GM18867 (cell line): Measurements from ENCODE around the gene KCNN3.
"Not testable (repeated sequence)": the region's sequence is repeated elsewhere in the genome, so short reads cannot be mapped to it uniquely, and the experiment has no call there.

Experiments
- ATAC-seq: cut with Tn5 transposase; IDR thresholded peaks from one replicate; pipeline ENCODE4 v1.9.1; 2021; ENCODE audit warnings: mild to moderate bottlenecking, moderate library complexity; ENCODE audit not compliant: unreplicated experiment

The KCNN3 gene

DNA sequence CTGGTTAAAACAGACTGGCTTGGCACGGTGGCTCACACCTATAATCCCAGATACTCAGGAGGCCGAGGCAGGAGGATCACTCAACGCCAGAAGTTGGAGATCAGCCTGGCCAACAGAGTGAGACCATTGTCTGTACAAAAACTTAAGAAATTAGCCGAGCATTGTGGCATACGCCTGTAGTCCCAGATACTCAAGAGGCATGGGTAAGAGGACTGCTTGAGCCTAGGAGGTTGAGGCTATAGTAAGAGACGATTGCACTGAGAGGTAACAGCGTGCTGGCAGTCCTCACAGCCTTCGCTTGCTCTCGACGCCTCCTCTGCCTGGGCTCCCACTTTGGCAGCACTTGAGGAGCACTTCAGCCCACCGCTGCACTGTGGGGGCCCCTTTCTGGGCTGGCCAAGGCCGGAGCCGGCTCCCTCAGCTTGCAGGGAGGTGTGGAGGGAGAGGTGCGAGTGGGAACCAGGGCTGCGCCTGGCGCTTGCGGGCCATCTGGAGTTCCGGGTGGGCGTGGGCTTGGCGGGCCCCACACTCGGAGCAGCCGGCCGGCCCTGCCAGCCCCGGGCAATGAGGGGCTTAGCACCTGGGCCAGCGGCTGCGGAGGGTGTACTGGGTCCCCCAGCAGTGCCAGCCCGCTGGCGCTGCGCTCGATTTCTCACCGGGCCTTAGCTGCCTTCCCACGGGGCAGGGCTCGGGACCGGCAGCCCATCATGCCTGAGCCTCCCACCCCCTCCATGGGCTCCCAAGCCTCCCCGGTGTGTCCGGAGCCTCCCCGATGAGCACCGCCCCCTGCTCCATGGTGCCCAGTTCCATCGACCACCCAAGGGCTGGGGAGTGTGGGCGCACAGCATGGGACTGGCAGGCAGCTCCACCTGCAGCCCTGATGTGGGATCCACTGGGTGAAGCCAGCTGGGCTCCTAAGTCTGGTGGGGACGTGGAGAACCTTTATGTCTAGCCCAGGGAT, 199.5 kb downstream of the KCNN3 start:
- ATAC-seq = not testable (repeated sequence)

DNA sequence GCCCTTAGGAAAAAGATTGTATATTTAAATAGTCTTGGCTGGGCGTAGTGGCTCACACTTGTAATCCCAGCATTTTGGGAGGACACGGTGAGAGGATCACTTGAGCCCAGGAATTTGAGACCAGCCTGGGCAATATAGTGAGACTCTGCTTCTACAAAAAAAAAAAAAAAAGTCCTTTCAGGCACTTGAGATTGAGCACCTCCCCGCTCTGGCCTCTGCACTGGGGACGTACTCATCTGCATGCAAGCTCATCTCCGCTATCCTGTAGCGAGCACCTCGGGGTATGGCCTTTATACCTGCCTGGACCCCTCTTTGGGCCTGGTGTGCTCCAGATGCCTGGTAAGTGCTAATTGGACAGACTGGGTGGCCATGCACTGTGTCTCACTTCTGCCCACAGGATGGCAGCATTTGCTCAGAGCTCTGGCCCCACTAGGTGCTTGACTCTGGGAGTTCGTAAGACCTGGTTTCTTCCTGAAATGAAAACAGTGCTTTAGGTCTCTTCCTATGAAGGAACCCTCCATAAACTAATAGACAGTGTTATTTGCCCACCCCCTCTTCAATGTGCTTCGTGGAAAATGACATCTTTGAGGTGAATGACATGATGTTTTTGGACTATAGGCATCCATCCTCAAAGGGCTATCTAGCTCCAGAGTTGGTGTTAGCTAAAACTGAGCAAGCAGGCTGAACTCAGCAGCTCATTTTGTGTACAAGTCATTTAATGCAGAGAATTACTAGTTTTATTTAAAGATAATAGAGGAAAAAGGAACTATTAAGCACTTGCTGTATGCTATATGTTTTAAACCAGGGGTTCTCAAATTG, 200.4 kb downstream of the KCNN3 start:
- peak; percentile 62 for ATAC-seq

DNA sequence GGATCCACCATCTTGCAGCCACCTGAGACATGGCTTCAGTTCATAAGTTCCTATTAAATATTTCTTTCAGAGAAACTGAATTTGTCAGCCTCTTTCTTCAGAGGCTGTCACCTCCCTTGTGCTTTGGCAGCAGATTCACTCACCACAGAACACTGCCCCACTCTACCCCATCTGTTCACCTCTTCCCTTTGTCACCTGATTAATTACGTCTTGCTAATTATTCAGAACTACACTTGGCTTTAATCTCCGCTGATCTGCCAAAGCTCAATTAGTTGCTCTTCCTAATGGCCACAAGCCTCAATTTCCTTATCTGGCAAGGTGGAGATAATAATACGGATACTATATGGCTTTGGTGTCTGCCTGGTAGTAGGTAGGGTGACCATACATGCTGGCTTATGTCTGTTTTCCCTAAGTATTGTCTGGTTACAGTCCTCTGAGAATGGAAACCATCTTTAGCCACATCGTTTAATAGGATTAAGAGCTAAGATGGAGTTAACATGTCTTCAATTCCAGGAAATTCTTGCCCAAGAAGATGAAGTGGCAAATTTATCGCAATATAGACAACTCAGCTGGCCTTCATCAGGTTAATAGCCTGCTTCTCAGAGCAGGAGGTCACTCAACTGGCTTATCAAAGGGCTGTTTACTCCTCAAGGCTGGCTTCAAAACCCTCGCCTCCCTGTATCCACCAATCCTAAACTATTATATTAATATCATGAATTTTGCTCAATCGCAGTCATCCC, 203.9 kb downstream of the KCNN3 start:
- ATAC-seq = no peak

DNA sequence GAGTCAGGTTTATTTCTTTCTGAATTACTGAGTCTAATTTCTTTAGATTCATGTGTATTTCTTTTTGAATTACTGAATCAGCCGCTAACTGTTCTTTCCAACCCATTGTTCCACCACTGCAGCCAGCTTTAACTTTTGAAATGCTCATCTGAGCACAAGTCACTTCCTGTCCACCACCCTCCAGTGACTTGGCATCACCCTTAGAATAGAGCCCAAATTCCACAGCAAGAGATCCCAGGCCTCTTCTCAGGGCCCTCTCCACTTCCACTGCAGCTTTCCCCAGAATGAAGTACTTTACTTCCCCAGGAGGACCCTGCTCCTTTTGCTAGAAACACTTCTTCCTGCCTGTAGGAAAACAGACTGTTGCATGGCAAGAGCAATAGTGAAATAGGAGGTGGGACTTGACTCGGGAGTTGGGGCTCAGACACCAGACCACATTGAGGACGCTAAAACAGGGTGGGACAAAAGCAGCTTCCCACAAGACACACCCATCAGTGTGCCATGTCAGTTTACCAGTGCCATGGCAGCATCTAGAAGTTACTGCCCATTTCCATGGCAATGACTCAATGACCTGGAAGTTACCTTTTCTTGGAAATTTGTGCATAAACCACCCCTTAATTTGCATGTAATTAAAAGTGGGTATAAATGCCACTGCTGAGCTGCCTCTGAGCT, 205.6 kb downstream of the KCNN3 start:
- ATAC-seq = no peak

DNA sequence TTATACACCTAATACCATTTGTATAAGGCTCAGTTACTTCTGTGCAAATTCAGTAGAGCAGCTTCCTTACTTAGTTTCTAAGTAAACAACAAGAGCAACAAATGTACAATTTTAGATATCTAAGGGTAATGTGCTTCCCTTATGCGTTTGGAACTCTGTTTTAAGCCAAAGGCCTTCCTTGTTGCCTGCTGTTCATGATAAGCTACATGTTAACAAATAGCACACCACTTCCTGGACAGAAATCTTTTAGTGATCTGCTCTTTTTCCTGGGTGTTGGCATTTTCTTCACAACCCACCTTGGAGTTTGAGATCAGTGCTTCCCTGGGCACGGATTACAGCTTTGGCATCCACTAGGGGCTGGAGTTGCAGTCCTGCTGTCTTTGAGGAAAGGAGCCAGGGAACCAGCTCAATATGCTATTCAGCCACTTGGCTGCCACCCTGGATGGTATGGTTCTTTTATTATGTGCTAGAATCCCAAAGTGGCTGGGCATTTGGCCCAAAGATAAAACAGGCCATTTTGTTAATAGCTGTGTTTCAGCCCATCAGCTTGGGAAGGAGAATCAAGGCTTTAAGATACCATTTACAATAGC, 206.5 kb downstream of the KCNN3 start:
- ATAC-seq = no peak

DNA sequence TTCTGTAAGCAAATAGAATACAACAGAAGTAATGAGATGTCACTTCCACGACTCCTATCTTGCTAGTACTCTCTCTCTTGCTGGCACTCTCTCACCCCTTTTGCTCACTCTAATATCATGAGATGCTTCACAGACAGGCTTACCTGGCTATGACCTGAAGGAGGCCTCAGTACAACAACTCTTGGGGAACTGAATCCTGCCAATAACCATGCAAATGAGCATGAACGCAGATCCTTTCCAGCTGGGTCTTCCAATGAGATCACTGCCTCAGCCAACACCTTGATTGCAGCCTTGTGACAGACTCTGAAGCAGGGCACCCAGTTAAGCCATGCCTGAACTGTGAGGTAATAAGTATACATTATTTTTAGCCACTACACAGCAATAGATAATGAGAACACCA, 209.0 kb downstream of the KCNN3 start:
- no peak for ATAC-seq

DNA sequence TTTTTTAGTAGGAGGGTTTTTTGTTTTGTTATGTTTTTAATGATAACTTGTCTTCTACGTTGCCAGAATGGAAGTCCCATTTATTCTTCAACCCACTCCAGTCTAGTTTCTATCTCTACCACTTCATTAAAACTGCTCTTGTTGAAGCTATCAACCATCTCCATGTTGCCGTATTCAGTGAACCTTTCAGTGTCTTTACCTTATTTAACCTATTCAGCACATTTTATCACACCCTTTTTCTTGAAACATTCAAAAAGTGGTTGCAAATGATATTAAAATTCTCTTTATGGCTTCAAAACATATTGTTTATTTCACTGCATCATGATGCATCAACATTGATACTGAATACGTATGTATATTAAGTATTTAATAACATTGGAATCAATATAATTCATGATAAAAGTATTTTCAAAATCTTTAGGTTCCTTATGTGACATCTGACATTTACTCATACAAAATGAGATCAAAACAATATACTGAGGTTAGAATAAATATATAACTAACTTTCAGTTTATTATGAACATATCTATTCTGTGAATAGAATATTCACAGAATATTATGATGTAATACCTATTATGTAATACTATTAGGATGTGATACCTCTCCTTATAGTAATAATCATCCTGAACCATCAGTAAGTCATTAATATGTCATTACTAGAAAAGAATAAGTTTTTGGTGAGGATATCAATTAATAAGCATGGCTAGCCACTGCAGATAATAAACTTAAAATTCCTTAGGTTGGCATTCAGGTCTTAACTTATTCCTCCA, 210.1 kb downstream of the KCNN3 start:
- ATAC-seq = no peak

DNA sequence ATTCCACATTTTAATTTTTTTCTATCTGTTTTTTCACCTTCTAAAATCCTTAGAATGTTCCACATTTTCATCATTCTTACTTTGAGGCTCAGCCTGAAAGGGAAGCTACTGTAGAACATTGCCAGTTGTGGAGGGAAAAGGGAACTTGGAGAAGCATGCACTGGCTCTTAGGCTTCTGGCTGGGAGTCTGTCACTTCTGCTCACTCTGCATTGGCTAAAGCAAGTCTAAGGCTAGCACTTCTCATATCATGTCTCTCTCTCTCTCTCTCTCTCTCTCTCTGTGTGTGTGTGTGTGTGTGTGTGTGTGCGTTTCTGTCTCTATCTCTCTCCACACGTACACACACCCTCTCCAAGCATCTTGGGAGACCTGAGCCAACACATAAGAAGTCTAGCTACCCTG, 212.5 kb downstream of the KCNN3 start:
- no peak for ATAC-seq

DNA sequence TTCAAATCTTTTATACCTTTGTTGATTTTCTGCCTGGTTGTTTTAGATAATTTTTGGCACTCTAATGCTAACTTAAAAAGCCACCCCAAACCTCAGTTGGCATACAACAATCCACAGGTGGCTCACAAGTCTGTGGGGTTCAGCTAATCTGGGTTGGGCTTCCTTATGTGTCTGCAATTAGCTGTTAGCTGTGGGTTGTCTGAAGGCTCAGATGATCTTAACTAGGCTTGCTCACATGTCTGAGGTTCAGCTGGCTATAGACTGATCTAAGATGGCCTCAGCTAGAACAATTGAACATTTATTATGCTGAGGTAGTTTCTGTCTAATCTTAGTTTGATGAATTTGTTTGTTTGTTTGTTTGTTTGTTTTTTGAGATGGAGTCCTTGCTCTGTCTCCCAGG, 217.2 kb downstream of the KCNN3 start:
- no peak for ATAC-seq
